Measurements from ENCODE around the gene RTL10. TPM values are rescaled to one million over a fixed set of nuclear protein-coding genes. Genes with fewer than 3 reads are reported as not detected.

RTL10 gene
- polyA plus RNA-seq, 3 donors from 2014 or later: 1.5 to 8.1 (median 4.5) TPM

GRCh38 chr22:19808873-19809478, 45.7 kb downstream of the RTL10 start:
- Mint-ChIP-seq H3K4me3 (no peak overlapping the region), H3K27me3 (ENCODE audit: low read depth in 3 of 3) (peaks cover 0 to 3% (median 0%) of the 10 kb centered on the region in 3 donors), H3K36me3 (peaks cover 0 to 4% (median 0%) of the 10 kb centered on the region in 3 donors), H3K9me3 (no peaks in the 10 kb centered on the region), H3K27ac (no peak overlapping the region), H3K4me1 (peaks cover 0 to 10% of the 10 kb centered on the region in 2 donors)
- no peak for DNase-seq

GRCh38 chr22:19807914-19808872, 46.5 kb downstream of the RTL10 start:
- DNase-seq: no peak
- peaks cover 0 to 10% of the 10 kb centered on the region in 2 donors for H3K4me1 Mint-ChIP-seq
- no peak overlapping the region for H3K4me3 Mint-ChIP-seq
- peaks cover 0 to 3% (median 0%) of the 10 kb centered on the region in 3 donors for H3K27me3 Mint-ChIP-seq (ENCODE audit: low read depth in 3 of 3)
- peaks cover 0 to 4% (median 0%) of the 10 kb centered on the region in 3 donors for H3K36me3 Mint-ChIP-seq
- no peak overlapping the region for H3K27ac Mint-ChIP-seq
- no peaks in the 10 kb centered on the region for H3K9me3 Mint-ChIP-seq

GRCh38 chr22:19807161-19807913, 47.3 kb downstream of the RTL10 start:
- peaks cover 0 to 10% of the 10 kb centered on the region in 2 donors for H3K4me1 Mint-ChIP-seq
- H3K9me3 Mint-ChIP-seq: no peaks in the 10 kb centered on the region
- H3K4me3 Mint-ChIP-seq: no peak overlapping the region
- no peak for DNase-seq
- no peak overlapping the region for H3K27ac Mint-ChIP-seq
- H3K36me3 Mint-ChIP-seq: peaks cover 0 to 4% (median 0%) of the 10 kb centered on the region in 3 donors
- H3K27me3 Mint-ChIP-seq (ENCODE audit: low read depth in 3 of 3): peaks cover 0 to 3% (median 0%) of the 10 kb centered on the region in 3 donors

- no peak overlapping the region for H3K4me3 Mint-ChIP-seq
- peaks cover 0 to 4% (median 0%) of the 10 kb centered on the region in 3 donors for H3K36me3 Mint-ChIP-seq
- H3K27me3 Mint-ChIP-seq (ENCODE audit: low read depth in 3 of 3): peaks cover 0 to 3% (median 0%) of the 10 kb centered on the region in 3 donors
- no peaks in the 10 kb centered on the region for H3K9me3 Mint-ChIP-seq
- H3K27ac Mint-ChIP-seq: no peak overlapping the region
- DNase-seq: no peak
- H3K4me1 Mint-ChIP-seq: peaks cover 0 to 10% of the 10 kb centered on the region in 2 donors
Measured at GRCh38 chr22:19806213-19807160, 48.2 kb downstream of the RTL10 start.

GRCh38 chr22:19805821-19806212, 48.9 kb downstream of the RTL10 start:
- H3K9me3 Mint-ChIP-seq: no peaks in the 10 kb centered on the region
- H3K4me3 Mint-ChIP-seq: no peak overlapping the region
- DNase-seq: no peak
- H3K27me3 Mint-ChIP-seq (ENCODE audit: low read depth in 3 of 3): peaks cover 0 to 3% (median 0%) of the 10 kb centered on the region in 3 donors
- H3K36me3 Mint-ChIP-seq: peaks cover 0 to under 1% (median 0%) of the 10 kb centered on the region in 3 donors
- H3K4me1 Mint-ChIP-seq: peaks cover 0 to 8% of the 10 kb centered on the region in 2 donors
- no peak overlapping the region for H3K27ac Mint-ChIP-seq

Other genes starting within 250 kb of the RTL10 start
- 1 to 10 TPM in 1 of 3 donors, under 1 TPM in 1, not detected in 1; 0.36 to 2.2 TPM for gene SEPTIN5, start 140.4 kb downstream of the RTL10 start, polyA plus RNA-seq
- gene GP1BB, start 131.3 kb downstream of the RTL10 start, polyA plus RNA-seq: 10 to 100 TPM in 1 of 3 donors, under 1 TPM in 2; 0.53 to 10.1 (median 0.95) TPM
- gene TBX1, start 94.1 kb downstream of the RTL10 start, polyA plus RNA-seq: under 1 TPM in 1 of 3 donors, not detected in 2; 0.12 TPM
- 10 to 100 TPM; 19.1 to 30.6 (median 20.3) TPM for gene GNB1L, start within 50 bp of the RTL10 start, polyA plus RNA-seq
- 100 to 1,000 TPM; 130 to 167 (median 155) TPM for gene COMT, start 86.9 kb upstream of the RTL10 start, polyA plus RNA-seq
- gene TXNRD2, start 86.9 kb upstream of the RTL10 start, polyA plus RNA-seq: 10 to 100 TPM; 11.0 to 17.1 (median 15.5) TPM
- gene ARVCF, start 161.9 kb upstream of the RTL10 start, polyA plus RNA-seq: 10 to 100 TPM in 1 of 3 donors, 1 to 10 TPM in 2; 5.3 to 15.9 (median 5.3) TPM
- 10 to 100 TPM; 43.3 to 68.6 (median 56.6) TPM for gene TANGO2, start 166.2 kb upstream of the RTL10 start, polyA plus RNA-seq
- 1 to 10 TPM in 2 of 3 donors, under 1 TPM in 1; 0.83 to 5.4 (median 1.4) TPM for gene DGCR8, start 225.4 kb upstream of the RTL10 start, polyA plus RNA-seq

Measured in immature natural killer cell (primary cell).